ENCODE results near the gene ALCAM.

GRCh38 chr3:105360003-105360402, 6.7 kb upstream of the ALCAM start:
- TF ChIP-seq POLR2A (IDR thresholded peaks at IDR 0.05) (no peak), CTCF (IDR thresholded peaks at IDR 0.05) (no peak)

Measured in uterus (tissue), 2 donors.